Limb (tissue), 2 donors: ENCODE data around the gene DHRS7B.
A peak's percentile ranks its signal among the peaks of the same experiment; 100 is the strongest.
"Not testable (repeated sequence)": the region's sequence is repeated elsewhere in the genome, so short reads cannot be mapped to it uniquely, and the experiment has no call there.

Experiments
- DNase-seq, 2 donors: peaks; one replicate each; pipeline ENCODE4 v3.0.0-alpha.2; 2016; ENCODE audit errors: extremely low spot score in 2 of 2

The DHRS7B gene

GRCh38 chr17:21126645-21127508, at the start of gene DHRS7B:
DHRS7B (plus strand) TSS chr17:21126964; CDS start chr17:21126972, 8 bp downstream.
- peak; percentile 95 to 97 for DNase-seq

- no peak for DNase-seq
Measured at GRCh38 chr17:21077281-21077680, 49.5 kb upstream of the DHRS7B start.

- DNase-seq: no peak
Measured at GRCh38 chr17:21078016-21078780, 48.6 kb upstream of the DHRS7B start.

- no peak for DNase-seq
Measured at GRCh38 chr17:21079196-21079595, 47.6 kb upstream of the DHRS7B start.

- no peak for DNase-seq
Measured at GRCh38 chr17:21082001-21082436, 44.7 kb upstream of the DHRS7B start.

- DNase-seq: not testable (repeated sequence)
Measured at GRCh38 chr17:21085280-21085679, 41.5 kb upstream of the DHRS7B start.

- no peak for DNase-seq
Measured at GRCh38 chr17:21085707-21086106, 41.1 kb upstream of the DHRS7B start.

- no peak for DNase-seq
Measured at GRCh38 chr17:21089145-21089544, 37.6 kb upstream of the DHRS7B start.

- no peak for DNase-seq
Measured at GRCh38 chr17:21089933-21090901, 36.5 kb upstream of the DHRS7B start.

GRCh38 chr17:21090902-21091618, 35.7 kb upstream of the DHRS7B start:
- DNase-seq: no peak

GRCh38 chr17:21094298-21094704, 32.5 kb upstream of the DHRS7B start:
- no peak for DNase-seq

- no peak for DNase-seq
Measured at GRCh38 chr17:21095735-21096134, 31.0 kb upstream of the DHRS7B start.

- no peak for DNase-seq
Measured at GRCh38 chr17:21096874-21097273, 29.9 kb upstream of the DHRS7B start.

GRCh38 chr17:21098934-21099689, 27.7 kb upstream of the DHRS7B start:
- DNase-seq: peak; percentile 68 to 79

- no peak for DNase-seq
Measured at GRCh38 chr17:21100636-21101035, 26.1 kb upstream of the DHRS7B start.

GRCh38 chr17:21104608-21105007, 22.2 kb upstream of the DHRS7B start:
- DNase-seq: no peak

GRCh38 chr17:21105064-21105894, 21.5 kb upstream of the DHRS7B start:
- no peak for DNase-seq

- no peak for DNase-seq
Measured at GRCh38 chr17:21106316-21106715, 20.4 kb upstream of the DHRS7B start.

- DNase-seq: not testable (repeated sequence)
Measured at GRCh38 chr17:21107067-21107650, 19.6 kb upstream of the DHRS7B start.
